Ovary (tissue), 3 donors: ENCODE measurements around the gene FAM193A.

ENCODE experiments used
- CTCF ChIP-seq, 3 donors: fragments of 450-650 bp in 2 of 3; fragments of 200-600 bp in 1 of 3; IDR thresholded peaks; one replicate each; pipeline versions ENCODE4 v1.5.1 to v1.8.0; 2016 to 2022; ENCODE audit warnings: antibody characterized with exemption in 3 of 3, mild to moderate bottlenecking in 1 of 3
- POLR2A ChIP-seq: fragments of 450-650 bp; IDR thresholded peaks from one replicate; pipeline ENCODE4 v1.6.1; 2017; ENCODE audit warnings: antibody characterized with exemption, mild to moderate bottlenecking, moderate library complexity
- donor health status: DM: no; HTN: no; CAD: no.

GRCh38 chr4:2663275-2663674 is 126.8 kb downstream of the FAM193A start:
- no peak for TF ChIP-seq POLR2A
- TF ChIP-seq CTCF (IDR thresholded peaks at IDR 0.05) = no peak
